NCI-H2107 (cell line): ENCODE data around the gene NIPA2.
A peak's percentile ranks its signal among the peaks of the same experiment; 100 is the strongest.

Experiments used
- DNase-seq: peaks from one replicate; lab custom pipeline; 2025; lab: John Stamatoyannopoulos, UW

The NIPA2 gene

DNA sequence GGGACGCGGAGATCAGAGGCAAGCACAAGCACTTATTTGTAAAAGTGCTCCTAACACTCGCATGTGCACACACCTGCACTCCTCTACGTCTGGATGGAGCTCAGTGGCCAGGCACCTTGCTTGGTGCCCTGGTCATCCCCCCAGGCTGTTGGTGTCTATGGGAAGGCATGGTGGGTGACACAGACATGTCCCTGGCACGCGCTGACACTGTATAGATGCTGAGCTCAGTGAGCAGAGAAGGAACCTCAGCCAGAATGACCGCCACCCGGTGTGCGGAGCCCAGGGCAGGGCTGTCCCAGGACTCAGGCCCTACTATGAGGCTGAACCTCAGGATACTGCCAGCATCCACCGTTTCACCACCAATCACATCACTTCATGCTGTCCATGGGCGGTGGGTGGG is 64.5 kb downstream of the NIPA2 start:
- DNase-seq, result no peak

DNA sequence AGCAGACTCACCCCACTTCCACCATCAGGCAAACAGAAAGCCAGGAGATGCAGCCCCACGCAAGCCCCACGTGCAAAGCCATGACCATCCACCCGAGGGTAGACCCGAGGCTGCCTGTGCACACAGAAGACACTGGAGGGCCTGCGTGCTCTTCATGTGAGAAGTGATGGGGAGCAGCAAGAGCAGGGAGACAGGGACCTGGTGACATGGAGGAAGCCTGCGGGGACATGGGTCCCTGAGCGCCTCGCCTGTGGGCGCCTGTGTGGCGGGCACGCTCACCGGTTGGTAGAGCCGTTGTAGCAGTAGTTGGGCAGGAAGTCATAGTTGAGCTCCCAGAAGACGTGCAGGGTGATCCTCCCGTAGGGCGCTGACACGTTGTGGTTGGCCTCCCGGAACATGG is 65.0 kb downstream of the NIPA2 start:
- no peak for DNase-seq

GRCh38 chr15:22903961-22904534 is 65.6 kb downstream of the NIPA2 start:
- DNase-seq, result peak; percentile 16

- DNase-seq, result peak; percentile 6
Measured at GRCh38 chr15:22904736-22905135, 66.3 kb downstream of the NIPA2 start.

- DNase-seq, result no peak
Measured at GRCh38 chr15:22907161-22907950, 68.9 kb downstream of the NIPA2 start.

DNA sequence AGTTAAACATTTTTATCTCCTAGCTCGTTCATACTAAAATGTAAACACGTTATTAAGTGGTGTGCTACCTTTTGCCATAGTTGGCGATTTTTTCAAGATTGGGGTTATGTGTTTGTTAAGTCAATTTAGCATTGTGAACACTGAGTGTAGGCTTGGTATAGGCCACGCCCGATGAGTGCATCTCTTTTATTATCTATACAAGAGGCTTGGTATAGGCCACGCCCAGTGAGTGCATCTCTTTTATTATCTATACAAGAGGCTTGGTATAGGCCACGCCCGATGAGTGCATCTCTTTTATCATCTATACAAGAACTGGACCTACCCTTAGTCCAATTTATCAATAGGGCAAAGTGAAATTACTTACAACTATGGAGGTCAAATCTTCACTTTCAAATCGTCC is 70.4 kb downstream of the NIPA2 start:
- DNase-seq, result no peak

GRCh38 chr15:22911306-22911705 is 72.8 kb downstream of the NIPA2 start:
- DNase-seq, result no peak

DNA sequence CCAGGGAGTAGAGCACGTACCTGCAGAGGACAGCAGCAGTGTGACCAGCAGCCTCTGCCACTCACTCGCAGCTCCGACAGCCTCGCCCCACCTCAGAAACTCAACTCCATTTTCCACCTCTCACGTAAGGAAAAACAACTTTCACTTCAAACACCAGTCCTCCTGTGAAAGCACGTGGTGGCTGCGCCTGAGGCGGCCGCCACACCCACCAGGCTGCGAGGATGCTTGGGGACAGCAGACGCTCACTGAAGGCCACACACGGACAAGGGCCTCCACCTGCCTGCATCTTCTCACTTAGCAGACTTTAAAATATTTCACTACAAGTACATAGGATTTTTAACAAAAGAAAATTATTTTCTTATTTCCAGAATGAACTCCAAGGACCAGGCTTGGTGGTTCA is 73.8 kb downstream of the NIPA2 start:
- DNase-seq, result no peak

GRCh38 chr15:22913646-22914380 is 75.3 kb downstream of the NIPA2 start:
- DNase-seq, result no peak

DNA sequence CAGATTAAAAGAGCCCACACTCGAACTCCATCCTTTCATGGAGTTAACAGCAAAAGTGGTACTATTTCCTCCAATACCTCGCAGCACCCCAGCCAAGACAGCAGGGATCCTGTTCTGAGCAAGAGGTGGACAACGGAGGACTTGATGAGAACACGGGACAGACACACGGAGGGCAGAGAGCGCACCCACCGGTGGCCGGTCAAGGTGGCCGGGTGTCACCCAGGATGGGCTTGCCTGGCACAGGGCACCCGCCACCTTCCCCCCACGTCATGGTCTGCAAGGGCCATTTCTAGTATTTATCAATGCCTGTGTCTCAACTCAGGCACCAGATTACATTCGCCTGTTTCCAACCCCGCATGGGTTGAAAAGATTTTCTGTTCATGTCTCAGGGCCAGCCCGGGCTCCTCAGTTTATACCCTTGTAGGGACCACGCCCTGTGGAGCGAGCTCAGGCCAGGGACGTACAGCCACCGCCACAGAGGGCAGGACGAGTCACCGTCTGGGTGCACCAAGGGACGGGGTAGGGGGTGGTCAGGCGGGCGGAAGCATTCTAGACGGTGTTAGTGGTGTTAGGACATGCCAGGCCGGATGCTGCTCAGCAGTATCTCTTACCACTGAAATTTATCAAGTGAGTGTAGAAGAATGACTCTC is 77.5 kb downstream of the NIPA2 start:
- DNase-seq, result no peak

DNA sequence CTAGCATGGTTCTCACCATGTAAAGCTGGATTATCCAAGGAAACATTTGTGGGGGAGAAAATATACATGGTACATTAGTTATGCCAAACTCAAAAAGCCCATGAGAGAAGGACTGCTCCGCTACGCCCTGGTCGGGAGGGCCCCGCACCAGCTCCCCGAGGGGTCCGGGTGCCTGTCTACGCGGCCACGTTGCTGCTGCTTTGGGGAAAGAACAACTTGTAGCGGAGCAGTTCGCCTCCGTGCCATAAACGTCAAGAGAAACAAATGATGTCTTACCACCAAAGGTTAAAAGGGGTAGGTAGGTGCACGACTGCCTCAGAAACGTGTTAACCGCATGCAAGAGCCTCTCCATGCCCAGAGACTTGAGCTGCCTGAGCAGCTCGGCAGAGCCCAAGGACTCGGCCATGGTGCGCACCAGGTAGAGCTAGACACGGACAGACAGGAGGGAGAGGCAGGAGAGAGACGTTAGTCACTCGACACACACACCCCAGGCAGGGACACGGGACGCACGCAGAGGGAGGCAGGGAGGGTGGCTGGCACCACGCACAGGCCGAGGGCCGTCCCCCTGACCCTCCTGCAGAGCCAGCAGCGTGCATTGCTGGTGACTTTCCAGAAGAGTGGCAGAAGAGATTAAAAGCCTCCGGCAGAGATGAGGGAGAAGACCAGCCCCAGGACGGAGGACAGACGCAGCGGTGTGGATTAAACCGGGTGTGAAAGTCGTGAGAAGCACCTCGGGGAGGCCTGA is 78.3 kb downstream of the NIPA2 start:
- no peak for DNase-seq

- DNase-seq, result no peak
Measured at GRCh38 chr15:22917556-22917955, 79.1 kb downstream of the NIPA2 start.
